OCI-LY7 (cell line): ENCODE results near the gene MACROD2.

Experiments
- EZH2phosphoT487 ChIP-seq: fragments of 200-600 bp; sonication (generic); IDR thresholded peaks from 2 replicates; pipeline ENCODE4 v1.6.1; 2018; ENCODE audit warnings: low read depth, borderline replicate concordance, mild to moderate bottlenecking, mixed run types, antibody characterized with exemption, low read length, moderate library complexity, mixed read lengths
- TF ChIP-seq, protein P1 (sequence below): fragments of 200-600 bp; sonication (generic); conservative IDR thresholded peaks from 2 replicates; pipeline ENCODE4 v1.5.1; 2014; ENCODE audit warnings: mild to moderate bottlenecking, antibody characterized with exemption, low read length, moderate library complexity, mixed read lengths

DNA sequence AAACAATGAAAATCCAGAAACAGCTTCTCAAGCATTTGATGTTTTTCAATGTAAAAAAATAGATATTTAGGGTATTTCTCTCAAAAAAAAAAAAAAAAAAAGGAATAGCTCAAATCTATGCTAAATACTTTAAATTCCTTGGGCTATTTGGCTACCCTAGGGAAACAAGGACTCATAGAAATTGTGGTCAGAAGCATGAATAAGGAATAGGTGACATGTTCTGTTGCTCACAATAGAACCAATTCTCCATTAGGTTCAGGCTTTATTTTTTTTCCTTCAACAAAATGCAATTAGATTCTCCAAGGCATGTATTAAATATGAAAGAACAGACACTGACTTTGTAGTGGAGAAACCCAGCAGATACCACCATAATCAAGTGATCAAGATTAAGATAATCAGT, 1246.4 kb downstream of the MACROD2 start:
- TF ChIP-seq, protein P1, sequence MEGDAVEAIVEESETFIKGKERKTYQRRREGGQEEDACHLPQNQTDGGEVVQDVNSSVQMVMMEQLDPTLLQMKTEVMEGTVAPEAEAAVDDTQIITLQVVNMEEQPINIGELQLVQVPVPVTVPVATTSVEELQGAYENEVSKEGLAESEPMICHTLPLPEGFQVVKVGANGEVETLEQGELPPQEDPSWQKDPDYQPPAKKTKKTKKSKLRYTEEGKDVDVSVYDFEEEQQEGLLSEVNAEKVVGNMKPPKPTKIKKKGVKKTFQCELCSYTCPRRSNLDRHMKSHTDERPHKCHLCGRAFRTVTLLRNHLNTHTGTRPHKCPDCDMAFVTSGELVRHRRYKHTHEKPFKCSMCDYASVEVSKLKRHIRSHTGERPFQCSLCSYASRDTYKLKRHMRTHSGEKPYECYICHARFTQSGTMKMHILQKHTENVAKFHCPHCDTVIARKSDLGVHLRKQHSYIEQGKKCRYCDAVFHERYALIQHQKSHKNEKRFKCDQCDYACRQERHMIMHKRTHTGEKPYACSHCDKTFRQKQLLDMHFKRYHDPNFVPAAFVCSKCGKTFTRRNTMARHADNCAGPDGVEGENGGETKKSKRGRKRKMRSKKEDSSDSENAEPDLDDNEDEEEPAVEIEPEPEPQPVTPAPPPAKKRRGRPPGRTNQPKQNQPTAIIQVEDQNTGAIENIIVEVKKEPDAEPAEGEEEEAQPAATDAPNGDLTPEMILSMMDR, result no peak
- no peak for TF ChIP-seq EZH2phosphoT487
